NCI-H1417 (cell line): Measurements from ENCODE around the gene BCCIP.

Experiments
- DNase-seq, 3 experiments: peaks; one replicate each; lab custom pipeline; 2025; lab: John Stamatoyannopoulos, UW

Gene BCCIP

DNA sequence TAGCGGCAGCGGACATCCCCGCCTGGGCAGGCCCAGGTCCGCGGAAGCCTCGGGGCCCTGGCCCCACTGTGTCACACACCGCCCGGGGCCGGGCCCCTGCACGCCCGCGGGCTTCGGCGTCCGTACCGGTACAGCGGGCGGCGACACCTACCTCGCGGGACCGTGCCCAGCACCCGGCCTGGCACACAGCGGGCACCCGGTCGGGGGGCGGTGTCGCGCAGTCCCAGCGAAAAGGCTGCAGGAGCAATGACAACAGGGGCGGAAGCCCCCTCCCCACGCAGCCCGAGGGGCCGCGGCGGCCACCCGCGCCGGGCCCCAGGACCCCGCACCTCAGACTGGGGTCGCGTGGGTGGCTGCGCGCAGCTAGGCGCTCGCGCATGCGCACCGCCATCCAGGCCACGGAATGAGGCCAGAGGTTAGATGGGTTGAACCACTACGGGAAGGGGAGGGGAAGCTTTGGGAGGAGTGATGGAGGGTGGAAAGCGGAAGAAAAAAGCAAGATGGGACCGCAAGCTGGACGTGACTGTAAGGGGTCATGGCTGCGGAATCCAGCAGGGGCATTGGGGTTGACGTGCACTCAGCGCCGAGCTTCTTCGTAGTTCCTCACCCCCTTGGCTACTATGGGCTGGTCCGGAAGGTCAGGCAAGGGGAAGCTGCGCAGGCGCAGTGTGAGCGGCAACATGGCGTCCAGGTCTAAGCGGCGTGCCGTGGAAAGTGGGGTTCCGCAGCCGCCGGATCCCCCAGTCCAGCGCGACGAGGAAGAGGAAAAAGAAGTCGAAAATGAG lies at the start of gene BCCIP, which contains the start of gene UROS:
TSS of gene BCCIP (plus strand) at position 669 of the 785 bp plus-strand sequence. CDS start at position 681, 12 bp downstream.
TSS of gene UROS (minus strand) at position 381 of the 785 bp plus-strand sequence. CDS start 6,759 bp downstream, outside the sequence.
- peak; percentile 81 to 95 (median 90) for DNase-seq

DNA sequence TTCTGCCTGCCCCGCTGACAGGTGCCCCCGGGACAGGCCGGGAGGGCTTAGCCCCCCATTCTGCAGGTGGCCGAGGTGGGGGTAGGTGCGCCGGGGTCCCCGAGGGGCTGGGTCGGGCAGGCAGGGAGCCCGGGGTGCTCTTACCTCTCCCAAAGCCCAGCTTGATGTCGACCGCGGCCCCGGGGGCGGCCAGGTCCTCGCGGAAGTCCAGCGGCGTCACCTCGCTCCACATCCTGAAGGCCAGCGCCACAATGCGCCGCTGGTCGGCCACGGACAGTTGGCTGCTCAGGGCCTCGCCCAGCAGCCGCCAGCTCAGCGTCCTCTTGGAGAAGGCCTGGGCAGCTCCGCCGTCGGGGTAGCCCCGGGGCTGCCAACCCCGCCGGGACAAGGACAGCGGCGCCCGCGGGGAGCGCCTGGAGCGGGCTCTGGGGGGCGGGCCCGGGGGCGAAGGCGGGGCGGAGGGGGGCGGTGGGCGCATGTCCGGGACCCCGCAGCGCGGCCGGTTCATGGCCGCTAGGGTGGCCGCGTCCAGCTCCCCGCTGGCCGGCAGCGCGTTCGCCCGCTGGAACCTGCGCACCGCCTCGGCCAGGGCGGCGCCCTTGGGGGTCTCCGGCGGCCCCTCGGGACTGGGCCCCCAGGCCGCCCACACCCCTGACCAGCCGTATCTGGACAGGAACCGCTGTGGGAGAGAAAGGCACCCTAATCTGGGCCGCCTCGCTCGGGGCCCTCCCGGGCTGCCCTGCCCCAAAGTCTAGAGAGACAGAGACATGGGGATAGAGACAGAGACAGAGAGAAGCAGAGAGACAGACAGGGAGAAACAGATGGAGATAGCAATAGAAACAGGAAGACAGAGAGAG lies 49.4 kb upstream of the BCCIP start:
- DNase-seq: no peak

DNA sequence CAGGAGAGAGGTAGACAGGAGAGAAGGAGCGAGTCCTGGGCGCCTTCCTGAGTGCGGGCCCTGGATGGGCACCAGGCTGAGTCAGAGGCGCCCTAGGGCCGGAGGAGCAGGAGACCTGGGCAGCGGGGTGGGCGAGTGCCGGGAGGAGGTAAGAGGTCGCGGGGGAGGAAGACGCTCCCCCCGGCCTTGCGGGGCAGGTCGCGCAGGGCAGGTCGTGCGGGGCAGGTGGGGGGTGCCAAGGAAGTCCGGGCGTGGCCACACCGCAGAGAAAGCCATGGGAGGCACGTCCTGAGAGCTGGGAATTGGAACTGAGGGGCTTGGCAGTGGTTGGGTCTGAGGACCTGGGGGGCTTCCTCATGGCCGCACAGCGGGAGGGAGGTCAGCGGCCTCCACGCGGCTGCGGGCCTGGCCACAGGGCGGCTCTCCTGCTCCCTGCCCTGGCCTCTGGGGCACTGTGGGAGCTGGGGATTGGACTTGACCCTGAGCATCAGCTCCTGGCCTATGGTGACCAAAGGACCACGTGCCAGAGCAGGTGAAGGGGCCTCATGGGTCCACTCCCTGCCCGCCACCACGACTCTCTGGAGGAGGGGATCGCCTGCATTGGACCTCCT lies 48.7 kb upstream of the BCCIP start:
- no peak for DNase-seq

DNA sequence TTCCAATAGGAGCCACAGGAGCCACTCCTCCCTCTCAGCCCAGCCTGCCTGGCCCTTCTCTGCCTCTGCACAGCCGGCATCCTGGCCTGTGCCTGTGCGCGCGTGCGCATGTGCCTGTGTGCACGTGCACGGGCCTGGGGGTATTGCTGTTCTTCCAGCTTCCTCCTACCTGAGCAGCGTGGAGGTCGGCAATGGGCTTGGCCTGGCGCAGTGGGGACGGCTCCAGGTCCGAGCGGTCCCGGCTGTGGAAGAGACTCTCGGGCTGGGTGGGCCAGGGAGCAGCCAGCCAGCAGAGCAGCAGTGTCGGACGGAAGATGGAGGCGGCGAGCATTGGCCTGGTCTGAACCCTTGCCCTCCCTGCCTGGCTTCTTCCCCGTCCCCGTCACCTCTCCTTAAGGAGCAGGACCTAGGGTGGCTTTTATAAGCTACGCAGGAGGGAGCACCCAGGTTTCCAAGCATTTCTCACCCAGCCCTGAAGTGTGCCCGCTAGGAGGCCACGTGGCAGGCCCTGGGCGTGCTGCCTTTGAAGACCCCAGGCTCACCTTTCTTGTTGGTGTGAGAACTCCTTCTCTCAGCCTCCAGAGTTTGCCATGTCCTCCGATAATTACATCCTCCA lies 47.7 kb upstream of the BCCIP start, which contains the start of gene MMP21:
TSS of gene MMP21 (minus strand) at position 331 of the 616 bp plus-strand sequence. CDS start at position 331, 0 bp downstream.
- DNase-seq: no peak

DNA sequence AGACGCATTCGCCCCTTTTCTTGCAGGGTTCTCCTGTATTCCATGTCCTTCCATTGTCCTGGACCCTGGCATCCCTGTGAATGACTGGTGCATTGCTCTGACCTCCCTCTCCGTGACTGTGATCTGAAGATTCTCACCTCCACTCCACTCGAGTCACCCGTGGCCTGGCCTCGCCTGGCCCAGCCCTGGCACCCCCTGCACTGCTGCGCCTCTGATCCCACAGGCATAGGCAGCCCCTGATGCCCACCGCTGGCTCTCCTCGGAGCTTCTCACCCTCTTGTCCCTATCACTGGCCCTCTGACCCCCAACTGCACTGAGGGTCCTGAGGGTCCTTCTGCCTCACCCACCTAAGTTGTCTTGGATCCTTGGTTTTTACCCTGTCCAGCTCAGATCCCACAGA lies 45.5 kb upstream of the BCCIP start:
- no peak for DNase-seq

DNA sequence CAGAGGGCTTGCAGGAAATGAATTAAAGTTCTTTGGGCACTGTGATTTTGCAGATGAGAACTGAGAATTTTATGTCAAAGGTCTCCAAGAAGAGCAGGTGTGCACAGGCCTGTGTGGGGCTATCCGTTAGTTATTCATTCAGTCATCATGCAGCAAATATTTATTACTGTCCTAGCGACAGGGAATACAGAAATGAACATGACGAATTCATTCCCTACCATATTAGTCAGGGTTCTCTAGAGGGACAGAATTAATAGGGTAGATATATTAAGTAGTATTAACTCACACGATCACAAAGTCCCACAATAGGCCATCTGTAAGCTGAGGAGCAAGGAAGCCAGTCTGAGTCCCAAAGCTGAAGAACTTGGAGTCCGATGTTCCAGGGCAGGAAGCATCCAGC lies 44.8 kb upstream of the BCCIP start:
- no peak for DNase-seq

DNA sequence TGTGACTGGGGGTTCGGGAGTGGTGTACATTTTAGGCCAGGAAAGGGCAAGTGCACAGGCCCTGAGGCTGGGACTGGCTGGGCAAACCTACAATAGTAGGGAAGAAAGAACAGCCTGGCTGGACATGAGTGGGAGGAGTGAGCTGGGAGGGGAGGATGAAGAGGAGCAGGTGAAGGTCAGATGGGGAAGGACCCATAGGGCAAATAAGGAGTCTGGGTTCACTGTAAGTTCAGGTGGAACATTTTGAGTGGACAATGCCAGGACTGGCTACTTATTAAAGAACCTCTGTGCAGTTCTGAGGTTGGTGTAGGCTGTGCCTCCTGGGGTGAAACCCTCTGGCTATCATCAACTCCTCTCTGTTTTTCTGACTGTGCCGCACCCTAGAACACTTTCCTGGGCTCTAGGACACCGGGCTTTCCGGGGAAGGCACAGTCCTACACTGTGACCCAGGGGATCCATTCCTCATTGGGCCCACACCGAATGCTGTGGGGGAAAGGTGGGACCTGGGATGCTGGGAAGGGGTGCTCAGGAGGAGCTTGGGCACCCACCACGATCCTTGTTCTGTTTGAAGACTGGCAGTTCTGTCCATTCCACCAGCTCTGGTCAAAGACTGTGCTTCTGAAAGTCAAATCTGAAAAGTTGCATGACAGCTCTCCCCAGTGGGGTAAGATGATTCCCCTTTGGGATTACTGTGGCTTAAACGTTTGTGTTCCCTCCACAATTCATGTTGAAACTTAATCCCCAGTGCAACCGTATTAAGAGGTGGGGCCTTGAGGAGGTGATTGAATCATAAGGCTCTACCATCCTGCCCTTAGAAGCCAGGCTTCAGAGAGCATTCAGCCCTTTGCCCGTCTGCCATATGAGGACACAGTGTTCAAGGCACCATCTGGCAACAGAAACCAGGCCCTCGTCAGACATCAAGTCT lies 43.7 kb upstream of the BCCIP start:
- no peak for DNase-seq

DNA sequence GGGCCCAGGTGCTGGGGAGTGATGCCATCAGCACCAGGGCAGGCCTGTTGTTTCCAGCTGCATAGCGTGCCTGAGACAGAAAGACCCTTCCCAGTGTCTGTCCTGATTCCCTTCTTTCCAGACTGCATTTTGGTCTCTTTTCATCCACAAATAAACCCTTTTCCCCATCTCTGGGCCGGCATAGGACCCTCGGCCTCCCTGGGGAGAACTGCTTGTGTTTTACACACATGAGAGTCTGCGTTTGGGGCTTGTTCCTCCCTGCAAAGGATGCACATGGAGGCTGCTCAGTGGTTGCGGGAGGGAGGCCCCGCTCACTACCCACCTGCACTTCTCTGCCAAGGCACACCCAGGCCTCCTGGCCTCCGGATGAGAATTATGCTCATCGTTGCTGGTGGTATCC lies 42.0 kb upstream of the BCCIP start:
- no peak for DNase-seq

DNA sequence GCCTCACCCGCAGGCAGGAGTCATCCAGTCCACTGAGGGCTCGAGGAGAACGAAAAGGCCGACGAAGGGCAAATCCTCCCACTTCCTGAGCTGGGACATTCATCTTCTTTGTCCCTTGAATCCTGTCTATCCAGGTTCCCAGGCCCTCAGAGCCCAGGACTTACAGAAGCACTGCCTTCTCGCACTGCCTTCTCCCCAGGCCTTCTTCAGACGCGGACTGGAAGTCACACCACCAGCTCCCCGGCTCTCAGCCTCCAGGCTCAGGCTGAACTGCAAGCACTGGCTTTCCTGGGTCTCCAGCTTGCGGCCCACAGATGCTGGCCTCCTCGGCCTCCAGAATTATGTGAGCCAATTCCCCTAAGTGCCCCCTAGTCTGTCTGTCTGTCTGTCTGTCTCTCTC lies 41.3 kb upstream of the BCCIP start:
- no peak for DNase-seq

DNA sequence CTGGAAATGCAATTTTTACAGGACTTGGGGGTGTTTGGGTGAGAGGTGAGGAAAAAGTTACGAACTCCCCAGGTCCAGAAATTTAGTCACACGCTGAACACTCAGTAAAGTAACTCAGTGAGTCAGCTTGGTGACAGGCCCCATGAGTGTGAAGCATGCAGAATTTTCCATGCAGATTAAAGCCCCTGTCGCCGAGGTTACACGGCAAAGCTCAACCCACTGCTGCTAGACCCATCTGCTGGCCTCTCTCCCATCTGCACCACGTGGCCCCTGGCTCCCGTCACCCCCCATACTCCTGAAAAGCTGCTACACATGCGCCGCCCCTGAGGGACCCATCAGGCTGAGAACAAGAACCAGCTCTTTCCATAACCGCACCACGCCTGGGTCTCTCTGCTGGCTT lies 40.7 kb upstream of the BCCIP start:
- DNase-seq: no peak

DNA sequence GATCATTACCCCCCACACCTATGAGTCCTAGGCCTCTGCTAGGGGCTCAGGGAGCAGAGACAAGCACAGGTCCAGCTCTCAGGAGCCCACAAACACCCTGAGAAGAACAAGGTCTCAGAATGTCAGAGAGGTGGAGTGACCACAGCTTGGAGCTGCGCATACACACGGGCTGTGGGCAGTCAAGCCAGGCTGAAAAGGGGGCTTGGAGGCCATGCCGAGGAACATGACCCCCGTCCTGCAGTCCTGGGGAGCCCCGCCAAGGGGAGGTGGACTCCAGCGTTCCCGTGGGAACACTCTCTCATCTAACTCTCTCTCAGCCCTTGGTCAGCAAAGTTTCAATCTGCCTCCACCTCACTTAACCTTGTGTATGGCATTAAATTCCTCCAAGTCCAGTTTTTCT lies 39.9 kb upstream of the BCCIP start:
- no peak for DNase-seq

DNA sequence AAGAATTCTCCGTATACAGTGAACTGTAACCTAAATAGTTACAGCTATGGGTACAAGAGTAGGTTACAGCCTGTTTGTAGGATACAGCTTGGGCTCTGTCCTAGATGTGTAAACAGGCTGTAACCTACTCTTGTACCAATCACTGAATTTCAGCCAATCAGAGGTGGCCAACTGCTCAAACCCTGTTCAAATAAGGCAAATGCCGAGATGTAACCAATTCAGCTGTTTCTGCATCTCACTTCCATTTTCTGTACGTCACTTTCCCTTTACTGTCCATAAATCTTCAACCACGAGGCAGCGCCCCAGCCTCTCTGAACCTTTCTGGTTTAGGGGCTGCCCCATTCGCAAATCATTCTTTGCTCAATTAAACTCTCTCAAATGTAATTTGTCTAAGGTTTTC lies 39.4 kb upstream of the BCCIP start:
- no peak for DNase-seq

DNA sequence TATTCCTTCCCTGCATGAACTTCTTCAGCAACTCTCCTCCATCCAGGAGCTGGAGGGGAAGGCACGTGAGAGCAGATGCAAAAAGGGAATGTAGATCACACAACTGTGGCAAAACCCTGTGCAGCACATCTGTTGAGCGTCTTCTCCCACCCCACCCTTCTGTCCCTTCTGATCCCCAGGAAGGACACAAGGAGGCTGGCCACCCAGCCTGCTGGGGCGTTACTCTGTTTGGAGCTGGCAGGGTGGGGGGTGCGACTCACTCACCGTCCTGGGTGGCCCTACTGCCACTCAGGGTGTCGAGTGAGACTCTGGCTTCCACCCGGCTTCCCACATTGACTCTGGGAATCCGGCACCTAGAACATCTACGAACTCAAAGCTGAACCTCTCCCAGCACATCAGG lies 37.6 kb upstream of the BCCIP start:
- DNase-seq: no peak

DNA sequence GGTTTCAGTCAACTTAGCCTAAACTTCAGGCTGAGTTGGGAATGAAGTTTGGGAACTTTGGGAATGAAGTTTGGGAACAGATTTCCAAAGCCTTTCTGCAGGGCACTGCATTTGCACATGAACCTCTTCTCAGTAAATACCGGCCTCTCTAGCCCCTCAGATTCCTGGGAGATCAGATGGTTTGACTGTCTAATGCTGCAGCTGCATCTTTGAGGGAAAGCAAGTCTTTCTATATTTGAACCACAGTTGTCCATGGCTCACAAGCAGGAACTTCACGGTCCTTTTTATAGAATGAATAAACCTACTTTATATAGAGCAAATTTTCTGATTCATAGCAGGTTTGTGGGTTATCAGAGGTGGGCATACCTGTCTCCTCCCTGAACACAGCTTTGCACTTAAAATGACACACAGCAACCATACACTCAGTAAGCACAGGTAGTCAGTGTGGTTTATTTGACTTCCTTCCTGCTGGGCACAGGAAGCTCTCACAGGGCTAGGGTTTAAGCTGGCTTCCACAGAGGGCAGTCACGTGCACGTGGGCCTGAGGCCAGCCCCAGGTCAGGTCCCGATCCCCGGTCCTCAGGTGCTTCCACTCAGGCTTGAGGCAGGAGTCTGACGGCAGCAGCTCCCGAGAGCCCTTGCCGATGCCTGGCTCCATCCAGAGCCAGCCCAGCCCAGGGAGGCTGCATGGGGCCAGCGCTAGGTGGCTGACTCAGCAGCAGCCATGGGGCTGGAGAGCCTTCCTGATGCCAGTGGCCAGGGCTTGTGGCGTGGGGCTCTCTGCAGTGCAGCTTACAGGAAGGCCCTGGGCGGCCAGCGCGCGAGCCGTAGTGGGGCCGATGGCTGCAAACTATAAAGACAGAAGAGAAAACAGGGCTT lies 35.0 kb upstream of the BCCIP start:
- DNase-seq: no peak

DNA sequence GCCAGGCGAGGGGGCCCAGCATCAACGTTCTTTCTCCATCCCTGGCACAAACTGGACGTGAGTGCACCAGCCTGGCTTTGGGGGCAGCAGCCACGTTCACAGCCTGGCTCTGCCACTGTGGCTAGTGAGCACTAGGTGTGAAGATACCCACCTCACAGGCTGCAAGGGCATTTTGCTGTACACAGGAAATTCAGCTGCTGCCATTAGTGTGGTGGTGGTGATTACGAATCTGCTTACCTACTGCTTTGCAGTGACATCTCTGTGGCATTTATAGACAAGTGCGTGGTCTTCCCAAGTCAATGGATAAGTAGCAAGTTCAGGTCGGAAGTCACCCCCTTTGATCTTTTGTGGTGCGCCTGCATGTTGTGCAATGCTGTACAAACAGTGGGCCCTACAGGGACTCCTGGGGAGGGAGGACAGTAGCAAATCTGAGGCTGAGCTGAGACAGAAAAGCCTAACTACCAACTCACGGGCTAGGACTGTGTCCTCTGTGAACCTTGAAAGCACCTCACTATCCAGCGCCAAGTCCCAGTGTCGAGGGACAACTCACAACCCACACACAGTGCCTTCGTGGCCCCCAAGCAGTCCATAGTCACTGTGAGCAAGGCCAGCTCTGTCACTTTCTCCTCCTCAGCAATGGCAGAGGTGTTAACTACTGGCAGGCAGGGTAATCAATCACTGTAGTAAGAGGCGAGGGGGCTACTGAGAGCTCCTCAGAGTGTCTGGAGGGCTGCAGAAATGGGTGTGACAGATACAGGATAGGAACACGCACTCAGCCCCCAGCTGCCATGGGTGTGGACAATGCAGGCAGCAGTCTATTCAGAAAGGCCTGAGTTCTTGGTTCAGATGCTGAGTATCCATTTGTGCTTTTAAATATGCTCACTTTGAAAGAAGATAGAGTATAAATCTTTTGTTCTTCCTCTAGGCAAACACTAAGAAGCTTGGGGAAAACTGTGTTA lies 30.7 kb upstream of the BCCIP start:
- no peak for DNase-seq

DNA sequence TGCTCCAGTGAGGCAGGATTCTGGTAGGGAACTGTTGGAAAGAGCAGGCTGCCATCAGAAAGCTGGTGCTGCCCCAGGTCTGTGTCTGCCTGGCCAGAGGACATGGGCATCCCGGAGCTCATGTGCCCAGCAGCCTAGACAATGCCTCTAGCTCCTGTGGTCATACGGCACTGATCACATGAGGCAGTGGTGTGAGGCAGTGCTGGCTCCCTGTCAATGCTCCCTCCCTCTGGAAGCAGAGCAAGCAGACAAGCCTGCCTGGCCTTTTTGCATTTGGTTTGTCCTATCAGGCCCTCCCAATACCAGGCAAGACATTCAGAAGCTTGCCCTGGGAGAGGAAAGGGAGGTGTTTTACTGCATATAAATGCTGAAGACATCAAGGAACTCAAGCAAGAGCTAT lies 28.2 kb upstream of the BCCIP start:
- DNase-seq: no peak

DNA sequence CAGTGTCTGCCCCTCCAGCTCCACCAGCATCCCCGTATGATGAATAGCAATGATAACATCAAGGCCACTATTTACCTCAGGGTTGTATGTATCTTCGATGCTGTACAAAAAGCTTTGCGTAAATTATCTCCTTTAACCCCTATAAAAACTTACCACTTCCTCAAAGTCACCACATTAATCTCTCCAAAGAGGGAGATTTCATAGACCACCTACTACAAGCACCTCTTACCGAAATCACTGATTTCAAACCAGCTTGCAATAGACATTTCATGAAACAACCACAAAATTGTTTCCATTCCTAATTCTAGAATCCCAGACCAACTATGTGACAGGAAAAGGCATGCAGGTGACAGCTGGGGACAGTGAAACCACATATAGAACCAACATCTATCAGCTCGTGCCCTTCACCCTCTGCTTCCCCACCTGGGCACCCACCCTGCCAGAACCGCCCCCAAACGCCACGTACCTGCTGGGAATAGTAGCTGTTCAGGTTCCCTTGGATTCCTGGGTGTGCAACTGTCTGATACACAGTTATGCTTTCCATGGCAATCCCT lies 27.6 kb upstream of the BCCIP start:
- DNase-seq: no peak

DNA sequence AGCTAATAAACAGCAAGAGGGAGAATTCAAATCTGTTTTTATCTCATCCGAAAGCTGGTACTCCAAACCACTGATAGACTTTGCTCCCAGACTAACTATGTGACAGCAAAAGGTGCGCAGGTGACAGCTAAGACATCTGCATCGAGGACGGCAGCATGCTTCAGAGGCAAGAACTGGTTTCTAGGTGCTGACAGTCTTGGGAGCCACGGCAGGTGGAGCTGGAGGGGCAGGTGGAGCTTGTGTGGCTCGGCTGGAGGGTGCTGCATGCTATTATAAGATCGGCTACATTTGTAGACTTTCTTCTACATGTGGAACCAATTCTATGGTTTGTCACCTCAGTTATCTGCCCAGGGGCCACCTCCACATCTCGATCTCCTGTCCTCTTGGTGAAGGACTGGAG lies 25.9 kb upstream of the BCCIP start:
- no peak for DNase-seq
